ENCODE results near the gene NASP.

NASP gene

GRCh38 chr1:45621895-45622523 is 38.2 kb downstream of the NASP start:
- DNase-seq = no peak

GRCh38 chr1:45622524-45623394 is 38.9 kb downstream of the NASP start:
- no peak for DNase-seq

GRCh38 chr1:45623972-45624371 is 40.1 kb downstream of the NASP start, which contains the start of gene CCDC17:
CCDC17 (minus strand) TSS chr1:45624054; CDS start chr1:45623909, 145 bp downstream.
- DNase-seq = no peak

GRCh38 chr1:45629035-45629434 is 45.2 kb downstream of the NASP start:
- no peak for DNase-seq

GRCh38 chr1:45630429-45630828 is 46.6 kb downstream of the NASP start:
- no peak for DNase-seq

- DNase-seq = no peak
Observed at GRCh38 chr1:45635211-45635610, 51.4 kb downstream of the NASP start.

GRCh38 chr1:45640293-45640692 is 56.5 kb downstream of the NASP start:
- no peak for DNase-seq

GRCh38 chr1:45643321-45643720 is 59.5 kb downstream of the NASP start:
- DNase-seq = no peak

- DNase-seq = no peak
Observed at GRCh38 chr1:45643978-45644377, 60.1 kb downstream of the NASP start.

- no peak for DNase-seq
Observed at GRCh38 chr1:45644661-45645060, 60.8 kb downstream of the NASP start.

GRCh38 chr1:45647248-45648021 is 63.6 kb downstream of the NASP start:
- DNase-seq = no peak

GRCh38 chr1:45654540-45655280 is 70.9 kb downstream of the NASP start:
- no peak for DNase-seq

- DNase-seq = no peak
Observed at GRCh38 chr1:45656573-45657226, 72.9 kb downstream of the NASP start.

GRCh38 chr1:45658171-45658570 is 74.3 kb downstream of the NASP start:
- DNase-seq = no peak

GRCh38 chr1:45659222-45659621 is 75.4 kb downstream of the NASP start:
- DNase-seq = no peak

GRCh38 chr1:45660336-45660735 is 76.5 kb downstream of the NASP start:
- DNase-seq = no peak

GRCh38 chr1:45666836-45667235 is 83.0 kb downstream of the NASP start:
- DNase-seq = no peak

GRCh38 chr1:45667321-45668111 is 83.7 kb downstream of the NASP start:
- no peak for DNase-seq
